Neural cell (in vitro differentiated cells): ENCODE data around the gene RPS6KA1. TPM values are rescaled to one million over a fixed set of nuclear protein-coding genes. Genes with fewer than 3 reads are reported as not detected.

Source experiments
- H2AFZ ChIP-seq: fragments of 200-600, 300-800 bp; sonication (generic), shearing (Covaris generic); 2 replicates; pipeline ENCODE4 v1.6.0; 2014; ENCODE audit warnings: low read depth, mild to moderate bottlenecking, antibody characterized with exemption, low read length, moderate library complexity
- H3F3A ChIP-seq: fragments of 200-600 bp; shearing (Covaris generic); 2 replicates; pipeline ENCODE4 v1.6.1; 2016; ENCODE audit warnings: mild to moderate bottlenecking, moderate library complexity, mixed read lengths, antibody characterized with exemption, low read length; ENCODE audit not compliant: insufficient read depth, poor library complexity, severe bottlenecking
- H3K27ac ChIP-seq: fragments of 200-600, 300-800 bp; sonication (generic), shearing (Covaris generic); 2 replicates; pipeline ENCODE4 v1.5.1; 2014; ENCODE audit warnings: mild to moderate bottlenecking, low read length, moderate library complexity
- H3K27me3 ChIP-seq: fragments of 300-800, 200-600 bp; sonication (generic), shearing (Covaris generic); 2 replicates; pipeline ENCODE4 v1.6.0; 2014; ENCODE audit warnings: mild to moderate bottlenecking, low read depth, low read length, moderate library complexity; ENCODE audit not compliant: insufficient read depth
- H3K36me3 ChIP-seq: fragments of 300-800, 200-600 bp; sonication (generic), shearing (Covaris generic); 2 replicates; pipeline ENCODE4 v1.5.1; 2014; ENCODE audit warnings: mild to moderate bottlenecking, antibody characterized with exemption, low read length, moderate library complexity; ENCODE audit not compliant: insufficient read depth
- H3K4me2 ChIP-seq: fragments of 300-800, 200-600 bp; sonication (generic), shearing (Covaris generic); 2 replicates; pipeline ENCODE4 v1.6.0; 2014; ENCODE audit warnings: mild to moderate bottlenecking, low read length
- H3K4me3 ChIP-seq: fragments of 300-800, 200-600 bp; sonication (generic), shearing (Covaris generic); 2 replicates; pipeline ENCODE4 v1.5.1; 2014; ENCODE audit warnings: mild to moderate bottlenecking, low read length, moderate library complexity
- H3K79me2 ChIP-seq: fragments of 200-600 bp; shearing (Covaris generic); replicated peaks from 2 replicates; pipeline ENCODE4 v1.6.0; 2014; ENCODE audit warnings: mild to moderate bottlenecking, low read length, moderate library complexity; ENCODE audit not compliant: insufficient read depth
- H3K9ac ChIP-seq: fragments of 300-800, 200-600 bp; sonication (generic), shearing (Covaris generic); 2 replicates; pipeline ENCODE4 v1.6.1; 2016; ENCODE audit warnings: mild to moderate bottlenecking, low read length, mixed read lengths
- H3K9me2 ChIP-seq: fragments of 200-600 bp; shearing (Covaris generic); 2 replicates; pipeline ENCODE4 v1.6.1; 2016; ENCODE audit warnings: mild to moderate bottlenecking, low read length, mixed read lengths; ENCODE audit not compliant: insufficient read depth
- H3K9me3 ChIP-seq: fragments of 200-600, 300-800 bp; sonication (generic), shearing (Covaris generic); 2 replicates; pipeline ENCODE4 v1.6.1; 2016; ENCODE audit warnings: mild to moderate bottlenecking, mixed run types, low read length, moderate library complexity, mixed read lengths
- H4K20me1 ChIP-seq: fragments of 200-600 bp; shearing (Covaris generic); 2 replicates; pipeline ENCODE4 v1.6.1; 2016; ENCODE audit warnings: mild to moderate bottlenecking, mixed run types; ENCODE audit not compliant: insufficient read depth
- CTCF ChIP-seq: fragments of 450-650 bp; IDR thresholded peaks from 2 replicates; pipeline ENCODE4 v1.5.1; 2014; ENCODE audit warnings: antibody characterized with exemption, mild to moderate bottlenecking, moderate library complexity; ENCODE audit not compliant: poor library complexity, severe bottlenecking
- EP300 ChIP-seq: fragments of 450-650 bp; conservative IDR thresholded peaks from 2 replicates; pipeline ENCODE4 v1.6.1; 2014; ENCODE audit warnings: antibody characterized with exemption, mild to moderate bottlenecking, moderate library complexity; ENCODE audit not compliant: poor library complexity, severe bottlenecking
- EZH2 ChIP-seq: fragments of 200-600, 300-800 bp; shearing (Covaris generic), sonication (generic); IDR thresholded peaks from 2 replicates; pipeline ENCODE4 v1.6.1; 2014; ENCODE audit warnings: antibody characterized with exemption, low read length, borderline replicate concordance, mild to moderate bottlenecking; ENCODE audit not compliant: insufficient read depth, poor library complexity, severe bottlenecking
- MXI1 ChIP-seq: fragments of 450-650 bp; conservative IDR thresholded peaks from 2 replicates; pipeline ENCODE4 v1.6.1; 2014; ENCODE audit warnings: antibody characterized with exemption, mild to moderate bottlenecking; ENCODE audit not compliant: poor library complexity, severe bottlenecking
- POLR2AphosphoS5 ChIP-seq: IDR thresholded peaks from 2 replicates; pipeline ENCODE4 v1.6.1; 2012
- RAD21 ChIP-seq: fragments of 450-650 bp; conservative IDR thresholded peaks from 2 replicates; pipeline ENCODE4 v1.6.1; 2014; ENCODE audit warnings: antibody characterized with exemption, mild to moderate bottlenecking, moderate library complexity
- SMC3 ChIP-seq: fragments of 450-650 bp; conservative IDR thresholded peaks from 2 replicates; pipeline ENCODE4 v1.6.1; 2014; ENCODE audit warnings: antibody characterized with exemption, mild to moderate bottlenecking, moderate library complexity; ENCODE audit not compliant: poor library complexity
- TAF1 ChIP-seq: IDR thresholded peaks from 2 replicates; pipeline ENCODE4 v1.6.1; 2012; ENCODE audit warnings: low read depth
- polyA plus RNA-seq: library from polyadenylated mRNA; depleted of rRNA; stranded (reverse); fragments of >200 nt; gene quantifications from 2 replicates; pipeline ENCODE4 v1.2.3, GENCODE V29; 2014
- TF ChIP-seq, protein P1 (sequence below): IDR thresholded peaks from 2 replicates; pipeline ENCODE4 v1.6.1; 2012; ENCODE audit warnings: borderline replicate concordance

Gene RPS6KA1
- polyA plus RNA-seq, 1 donor from 2014 or later = 4.9 TPM

GRCh38 chr1:26524181-26524580 is 5.4 kb upstream of the RPS6KA1 start:
- H3K79me2 ChIP-seq = no peaks in the 10 kb centered on the region
- no peaks in the 10 kb centered on the region for H3K9me3 ChIP-seq
- no peaks in the 10 kb centered on the region for H3K9me2 ChIP-seq
- H3F3A ChIP-seq = no peaks in the 10 kb centered on the region
- no peak overlapping the region for H3K9ac ChIP-seq
- H2AFZ ChIP-seq = no peak overlapping the region
- no peaks in the 10 kb centered on the region for H4K20me1 ChIP-seq
- TF ChIP-seq EZH2 = no peak
- no peak for TF ChIP-seq SMC3
- TF ChIP-seq MXI1 = no peak
- TF ChIP-seq, protein P1, sequence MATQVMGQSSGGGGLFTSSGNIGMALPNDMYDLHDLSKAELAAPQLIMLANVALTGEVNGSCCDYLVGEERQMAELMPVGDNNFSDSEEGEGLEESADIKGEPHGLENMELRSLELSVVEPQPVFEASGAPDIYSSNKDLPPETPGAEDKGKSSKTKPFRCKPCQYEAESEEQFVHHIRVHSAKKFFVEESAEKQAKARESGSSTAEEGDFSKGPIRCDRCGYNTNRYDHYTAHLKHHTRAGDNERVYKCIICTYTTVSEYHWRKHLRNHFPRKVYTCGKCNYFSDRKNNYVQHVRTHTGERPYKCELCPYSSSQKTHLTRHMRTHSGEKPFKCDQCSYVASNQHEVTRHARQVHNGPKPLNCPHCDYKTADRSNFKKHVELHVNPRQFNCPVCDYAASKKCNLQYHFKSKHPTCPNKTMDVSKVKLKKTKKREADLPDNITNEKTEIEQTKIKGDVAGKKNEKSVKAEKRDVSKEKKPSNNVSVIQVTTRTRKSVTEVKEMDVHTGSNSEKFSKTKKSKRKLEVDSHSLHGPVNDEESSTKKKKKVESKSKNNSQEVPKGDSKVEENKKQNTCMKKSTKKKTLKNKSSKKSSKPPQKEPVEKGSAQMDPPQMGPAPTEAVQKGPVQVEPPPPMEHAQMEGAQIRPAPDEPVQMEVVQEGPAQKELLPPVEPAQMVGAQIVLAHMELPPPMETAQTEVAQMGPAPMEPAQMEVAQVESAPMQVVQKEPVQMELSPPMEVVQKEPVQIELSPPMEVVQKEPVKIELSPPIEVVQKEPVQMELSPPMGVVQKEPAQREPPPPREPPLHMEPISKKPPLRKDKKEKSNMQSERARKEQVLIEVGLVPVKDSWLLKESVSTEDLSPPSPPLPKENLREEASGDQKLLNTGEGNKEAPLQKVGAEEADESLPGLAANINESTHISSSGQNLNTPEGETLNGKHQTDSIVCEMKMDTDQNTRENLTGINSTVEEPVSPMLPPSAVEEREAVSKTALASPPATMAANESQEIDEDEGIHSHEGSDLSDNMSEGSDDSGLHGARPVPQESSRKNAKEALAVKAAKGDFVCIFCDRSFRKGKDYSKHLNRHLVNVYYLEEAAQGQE = no peak
- TF ChIP-seq CTCF = no peak
- TF ChIP-seq TAF1 = no peak
- no peak for TF ChIP-seq RAD21
- no peak for TF ChIP-seq EP300
- H3K4me3 ChIP-seq = no peak overlapping the region
- H3K27me3 ChIP-seq = no peaks in the 10 kb centered on the region
- no peak overlapping the region for H3K27ac ChIP-seq
- H3K4me2 ChIP-seq = no peak overlapping the region
- H3K36me3 ChIP-seq = no peaks in the 10 kb centered on the region

DNA sequence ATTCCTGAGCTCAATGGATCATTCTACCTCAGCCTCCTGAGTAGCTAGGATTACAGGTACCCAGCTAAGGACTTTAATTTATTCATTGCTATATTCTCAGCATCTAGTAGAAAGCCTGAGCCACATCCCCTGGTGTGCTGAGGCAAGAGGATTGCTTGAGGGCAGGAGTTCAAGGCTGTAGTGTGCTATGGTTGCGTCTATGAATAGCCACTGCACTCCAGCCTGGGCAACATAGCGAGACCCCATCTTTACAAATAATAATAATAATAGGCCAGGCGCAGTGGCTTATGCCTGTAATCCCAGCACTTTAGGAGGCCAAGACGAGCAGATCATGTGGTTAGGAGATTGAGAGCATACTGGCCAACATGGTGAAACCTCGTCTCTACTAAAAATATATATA is 3.3 kb upstream of the RPS6KA1 start:
- peaks cover 5% of the 10 kb centered on the region for H3K27me3 ChIP-seq
- TF ChIP-seq, protein P1 = no peak
- TF ChIP-seq MXI1 = no peak
- no peak for TF ChIP-seq CTCF
- TF ChIP-seq POLR2AphosphoS5 = no peak
- no peak for TF ChIP-seq EZH2
- no peak for TF ChIP-seq EP300
- TF ChIP-seq SMC3 = no peak
- TF ChIP-seq RAD21 = no peak
- no peak for TF ChIP-seq TAF1
- H3K9ac ChIP-seq = no peak overlapping the region
- H3K36me3 ChIP-seq = no peaks in the 10 kb centered on the region
- H3K4me2 ChIP-seq = no peak overlapping the region
- no peak overlapping the region for H3K4me3 ChIP-seq
- H4K20me1 ChIP-seq = no peaks in the 10 kb centered on the region
- H3K27ac ChIP-seq = no peak overlapping the region
- H2AFZ ChIP-seq = no peak overlapping the region
- H3K79me2 ChIP-seq = no peaks in the 10 kb centered on the region
- H3K9me3 ChIP-seq = no peaks in the 10 kb centered on the region
- H3F3A ChIP-seq = no peaks in the 10 kb centered on the region
- H3K9me2 ChIP-seq = no peaks in the 10 kb centered on the region
